G401 (cell line): ENCODE results near the gene ERBB4. TPM values are rescaled to one million over a fixed set of nuclear protein-coding genes. Genes with fewer than 3 reads are reported as not detected.
A peak's percentile ranks its signal among the peaks of the same experiment; 100 is the strongest.

Experiments used
- DNase-seq: peaks from one replicate; pipeline ENCODE4 v3.0.0-alpha.2; 2015; ENCODE audit warnings: low spot score
- in situ Hi-C: cut with HindIII; loops from 2 replicates; pipeline ENCODE4 v1.10.0; 2016; ENCODE audit warnings: low sequenced_read_pairs, mixed read lengths
- total RNA-seq: library from RNA; depleted of rRNA; stranded (reverse); fragments of >200 nt; shearing (Covaris generic); gene quantifications from 2 replicates; pipeline ENCODE4 v1.2.3, GENCODE V29; 2014; rRNA removed

The ERBB4 gene
- not detected in 2 replicates for total RNA-seq

DNA sequence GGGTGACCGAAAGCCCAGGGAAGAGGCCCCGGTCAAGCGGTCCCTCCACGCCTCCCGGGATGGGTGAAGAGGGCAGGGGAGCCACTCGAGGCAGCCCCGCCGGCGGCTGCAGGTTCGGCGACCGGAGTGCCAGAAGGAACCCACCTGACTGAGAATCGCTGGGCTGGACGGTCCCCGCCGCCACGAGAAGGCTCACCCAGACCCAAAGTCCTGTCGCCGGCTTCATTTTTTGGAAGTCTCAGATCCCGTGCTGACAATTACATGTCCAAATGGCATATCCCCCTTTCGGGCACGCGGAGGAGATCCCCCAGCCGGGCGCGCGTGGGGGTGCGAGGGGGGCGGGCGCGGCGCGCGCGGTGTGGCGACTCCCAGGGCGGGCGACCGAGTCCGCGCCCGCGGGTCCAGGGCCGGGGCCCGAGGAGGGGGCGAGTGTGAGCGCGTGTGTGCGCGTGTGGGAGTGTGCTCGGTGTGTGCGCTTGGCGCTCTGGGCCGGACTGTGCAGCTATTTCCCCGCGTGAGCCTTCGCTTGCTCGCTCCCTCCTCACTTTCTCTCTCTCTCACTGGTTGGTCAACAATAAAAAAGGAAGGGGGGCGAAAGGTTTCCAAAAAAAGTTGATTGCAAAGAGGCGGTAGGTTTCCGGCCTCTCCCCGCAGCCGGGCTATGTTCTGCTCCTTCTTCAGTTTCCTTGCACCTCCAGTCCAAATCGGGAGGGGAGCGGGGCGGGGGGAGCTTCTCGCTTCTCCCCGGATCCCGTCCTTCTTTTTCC, at the start of gene ERBB4:
TSS of gene ERBB4 (minus strand) at position 498 of the 767 bp plus-strand sequence. CDS start at position 226, 272 bp downstream.
- DNase-seq, result peak; percentile 64
- in situ Hi-C loops, result no loop called here

DNA sequence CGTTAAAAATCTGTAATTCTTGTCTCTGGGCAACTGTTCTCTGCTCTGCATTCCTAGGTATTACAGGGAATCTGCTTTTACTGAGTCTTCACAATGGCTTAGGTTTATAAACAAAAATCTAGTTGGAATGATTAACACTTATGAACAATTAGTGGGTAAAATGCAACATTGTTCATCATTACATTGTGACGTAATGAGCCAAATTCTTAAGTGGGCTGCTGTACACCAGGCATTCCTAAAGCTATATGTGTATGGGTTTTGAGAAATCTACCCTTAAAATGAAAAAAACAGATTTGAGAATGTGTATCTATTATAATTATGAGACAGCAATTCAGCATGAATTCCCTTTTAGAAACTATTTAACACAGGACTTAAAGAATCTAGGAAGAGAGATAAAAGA, 41.5 kb upstream of the ERBB4 start:
- no peak for DNase-seq
- in situ Hi-C loops, result no loop called here

DNA sequence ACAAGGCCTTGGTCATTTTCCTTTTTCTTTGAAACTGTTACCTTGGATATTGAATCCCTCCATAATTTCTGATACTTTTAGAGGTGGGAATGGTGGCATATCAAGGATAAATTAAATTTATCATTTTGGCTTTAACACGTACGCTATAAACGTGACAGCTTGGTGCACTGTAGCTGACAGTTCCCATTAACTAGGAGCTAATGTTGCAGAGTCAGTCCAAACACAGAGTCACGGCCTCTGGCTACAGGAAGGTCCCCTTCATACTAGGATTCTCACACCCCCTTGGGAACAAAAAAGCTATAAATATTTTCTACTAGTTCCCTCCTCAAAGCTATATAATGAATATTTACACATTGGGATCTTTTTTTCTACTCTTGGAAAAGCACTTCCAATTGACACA, 17.7 kb upstream of the ERBB4 start:
- DNase-seq, result no peak
- in situ Hi-C loops, result no loop called here

DNA sequence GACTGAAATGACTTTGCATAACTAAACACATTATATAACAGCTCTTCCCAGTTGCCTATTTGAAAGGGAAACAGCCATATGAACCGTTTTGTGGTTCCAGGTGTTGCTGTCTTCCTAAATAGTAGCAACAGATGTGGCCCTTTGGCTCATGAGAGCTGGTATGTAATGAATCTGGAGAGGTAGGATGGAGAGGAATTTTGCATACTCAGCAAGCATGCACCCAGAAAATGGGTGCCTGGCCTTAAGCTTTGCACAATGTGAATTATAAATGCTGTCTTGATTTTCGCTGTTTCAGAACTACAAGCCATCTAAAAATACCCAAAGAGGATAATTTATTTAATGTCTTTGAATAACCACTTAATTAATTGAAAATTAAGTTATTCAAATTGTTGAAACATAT, 15.6 kb upstream of the ERBB4 start:
- no peak for DNase-seq
- in situ Hi-C loops, result no loop called here

DNA sequence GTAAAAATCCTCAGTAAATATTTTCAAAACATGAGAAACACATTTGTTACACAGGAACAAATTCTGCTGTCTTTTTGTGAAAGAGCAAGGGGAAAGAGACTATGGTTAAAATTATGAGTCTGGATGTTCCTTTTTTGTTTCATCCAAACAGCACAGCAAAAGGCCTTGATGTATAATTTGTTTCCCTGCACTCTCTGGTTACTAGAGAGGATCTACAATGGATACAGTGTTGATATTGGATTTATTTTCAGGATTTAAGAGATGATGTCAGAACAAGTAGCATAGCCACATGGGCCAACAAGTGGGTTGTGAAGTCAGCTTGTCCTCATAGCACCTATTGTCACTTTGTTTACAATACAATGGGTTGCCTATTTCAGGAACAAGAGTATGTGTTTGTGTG, 11.3 kb upstream of the ERBB4 start:
- no peak for DNase-seq
- in situ Hi-C loops, result no loop called here

DNA sequence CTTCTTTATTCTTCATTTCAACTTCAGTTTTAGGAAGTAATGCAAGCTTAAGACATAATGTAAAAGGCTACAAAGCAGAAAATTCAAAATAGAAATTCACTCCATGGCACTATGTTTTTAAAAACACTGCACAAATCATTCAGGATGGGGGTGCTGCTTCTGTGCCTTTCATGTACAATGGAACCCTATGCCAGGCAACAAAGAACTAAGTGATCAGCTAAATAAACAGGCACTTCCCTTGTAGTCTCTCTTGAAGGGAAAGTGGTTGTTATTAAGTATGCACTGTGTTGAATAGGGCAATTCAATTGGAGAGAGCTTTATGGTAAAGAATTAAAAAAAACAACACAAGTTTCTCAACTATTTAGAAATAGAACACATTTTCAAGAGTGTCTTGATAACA, 10.9 kb upstream of the ERBB4 start:
- no peak for DNase-seq
- in situ Hi-C loops, result no loop called here

DNA sequence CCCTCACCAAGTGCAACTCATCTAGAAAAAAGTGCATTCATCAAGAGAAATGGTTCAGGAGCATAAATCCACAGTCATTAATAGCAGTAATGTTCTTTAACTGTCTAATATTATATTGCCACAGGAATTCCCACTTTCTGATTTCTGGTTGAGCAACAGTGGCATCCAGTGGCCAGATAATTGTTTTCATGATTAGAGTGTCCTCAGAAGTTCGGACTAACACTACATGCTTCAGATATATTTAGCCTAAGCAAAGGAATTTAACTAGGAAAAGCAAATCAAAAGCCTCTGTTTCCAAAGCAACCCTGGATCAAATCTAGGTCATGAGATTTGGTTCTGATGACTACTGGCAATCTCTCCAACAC, 9.8 kb upstream of the ERBB4 start:
- DNase-seq, result no peak
- in situ Hi-C loops, result no loop called here

DNA sequence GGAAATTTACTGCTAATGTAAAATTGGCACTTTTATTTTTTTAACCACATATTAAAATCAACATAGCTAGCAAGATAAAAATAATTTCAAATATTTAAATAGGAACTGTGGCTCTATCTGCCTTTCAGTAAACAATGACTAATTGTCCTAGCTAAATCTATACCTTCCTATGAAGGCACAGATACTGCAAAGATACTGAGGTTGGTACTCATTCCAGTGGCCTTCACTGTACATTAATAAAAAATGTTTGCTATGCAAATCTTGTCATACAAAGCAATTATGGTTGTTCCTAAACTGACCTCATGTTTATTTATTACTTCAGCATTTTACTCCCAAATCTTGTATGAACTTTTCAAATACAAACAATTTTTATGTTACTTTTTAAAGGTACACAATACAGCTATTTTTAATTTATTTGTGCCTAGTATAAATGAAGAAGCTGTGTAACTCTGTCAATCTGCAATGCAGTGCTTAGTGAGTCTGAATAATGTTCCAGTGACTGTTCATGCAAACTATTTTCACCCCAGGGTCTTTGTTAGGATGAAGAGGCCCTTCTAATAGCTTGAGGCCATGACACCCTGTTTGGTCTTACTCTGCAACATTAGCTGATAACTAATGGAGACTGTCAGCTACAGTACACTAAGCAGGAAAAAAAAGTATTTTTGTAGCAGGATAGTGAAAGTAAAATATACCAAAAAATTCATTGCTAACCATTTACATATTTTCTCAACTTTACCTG, 9.3 kb upstream of the ERBB4 start:
- no peak for DNase-seq
- in situ Hi-C loops, result no loop called here

DNA sequence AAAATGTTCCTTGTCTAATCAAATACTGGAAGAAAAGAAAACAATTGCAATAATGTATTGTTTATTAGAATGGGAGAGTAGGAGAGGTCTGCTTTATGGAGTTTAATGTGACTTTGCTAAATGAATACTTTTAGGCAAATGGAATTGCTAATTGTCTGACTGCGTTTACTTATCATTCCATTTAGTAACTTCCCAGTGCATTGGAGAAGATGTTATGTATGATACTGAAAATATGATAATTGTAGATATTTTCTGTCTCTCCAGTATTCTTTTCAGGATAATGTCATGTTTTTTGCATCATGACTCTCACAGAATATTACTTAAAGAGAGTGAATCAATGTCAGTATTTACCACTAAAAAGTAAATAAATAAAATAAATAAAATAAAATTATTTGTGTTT, 8.1 kb upstream of the ERBB4 start:
- DNase-seq, result no peak
- in situ Hi-C loops, result no loop called here

DNA sequence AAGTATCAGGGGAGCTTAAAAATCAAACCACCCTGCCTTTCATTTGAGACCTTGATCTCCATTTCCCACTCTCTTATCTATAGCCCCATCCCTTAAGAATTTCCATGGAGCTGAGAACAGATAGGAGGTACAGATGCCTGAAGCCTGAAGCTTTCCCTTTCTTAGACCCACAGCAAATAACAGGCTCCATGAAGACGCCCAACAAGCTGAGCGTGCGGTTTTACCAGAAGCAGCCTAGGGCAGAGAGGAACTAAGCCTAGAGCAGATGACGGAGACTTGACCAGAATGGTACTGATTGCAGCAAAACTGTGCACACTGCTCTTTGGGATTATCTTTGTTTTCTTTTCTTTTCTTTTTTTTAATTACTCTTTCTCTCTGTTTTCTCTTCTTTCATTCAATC, 1.7 kb upstream of the ERBB4 start:
- in situ Hi-C loops, result no loop called here
- DNase-seq, result no peak

DNA sequence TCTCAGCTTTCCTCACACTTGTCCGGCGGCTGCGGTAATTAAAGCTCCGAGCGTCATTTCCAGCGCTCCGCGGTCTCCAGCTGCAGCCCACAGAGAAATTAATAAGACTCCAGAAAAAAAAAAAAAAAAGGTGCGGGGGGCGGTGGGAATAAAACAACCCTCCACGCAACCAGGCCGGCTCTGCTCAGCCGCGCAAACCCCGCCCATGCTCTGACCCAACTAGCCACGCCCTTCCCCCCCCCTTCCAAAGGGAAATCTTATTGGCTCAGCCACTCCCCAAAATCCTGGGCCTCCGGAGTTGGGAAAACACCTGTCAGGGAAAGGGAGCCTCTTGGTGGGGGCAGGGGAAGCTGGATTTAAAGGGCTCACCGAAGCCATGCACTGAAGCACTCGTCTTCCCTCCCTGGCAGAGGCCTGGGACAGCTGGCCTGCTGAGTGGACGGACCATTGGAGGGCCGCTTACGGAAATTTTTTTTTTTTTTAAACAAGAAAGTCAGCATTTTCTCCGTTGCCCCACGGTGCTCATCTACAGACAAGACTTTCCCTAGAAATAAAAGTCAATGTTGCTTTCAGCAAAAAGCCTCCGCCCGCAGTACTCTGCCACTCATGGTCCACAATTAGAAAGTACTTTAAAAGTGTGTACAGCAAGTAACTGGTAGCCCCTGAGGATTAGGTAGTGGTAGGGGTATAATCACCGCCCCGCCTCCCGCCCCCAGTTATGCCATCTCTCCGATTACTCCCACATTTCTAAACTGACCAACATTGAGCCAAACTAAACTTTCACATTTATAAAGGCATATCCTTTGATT, 674 bp upstream of the ERBB4 start:
- in situ Hi-C loops, result no loop called here
- peak; percentile 84 for DNase-seq

DNA sequence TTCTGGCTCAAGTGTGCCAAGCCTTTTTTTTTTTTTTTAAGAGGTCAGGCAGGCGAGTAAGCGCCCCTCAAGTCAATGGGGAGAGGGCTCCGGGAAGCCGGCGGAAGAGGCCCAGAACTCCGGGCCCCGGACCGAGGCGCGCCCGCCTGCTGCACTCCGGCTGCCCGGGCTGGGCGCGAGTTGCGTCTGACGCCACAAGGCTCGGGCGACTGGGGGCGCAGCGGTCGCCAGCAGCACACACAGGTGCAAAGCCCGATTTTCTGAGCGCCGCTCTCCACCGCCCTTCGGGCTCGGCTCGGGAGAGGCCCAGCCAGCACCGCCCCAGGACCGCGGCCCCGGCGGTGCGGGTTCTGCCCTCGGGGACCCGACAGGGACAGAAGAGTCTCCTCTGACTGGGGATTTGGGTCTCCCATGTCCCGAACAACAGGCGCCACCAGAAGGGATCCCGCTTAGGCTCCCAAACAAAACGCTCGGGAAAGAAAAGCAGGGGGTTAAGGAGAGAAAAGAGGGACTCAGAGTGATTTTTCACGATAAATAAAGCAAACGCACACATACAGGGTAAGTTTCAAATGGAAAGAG, 787 bp downstream of the ERBB4 start:
- DNase-seq, result peak; percentile 41
- in situ Hi-C loops, result no loop called here

DNA sequence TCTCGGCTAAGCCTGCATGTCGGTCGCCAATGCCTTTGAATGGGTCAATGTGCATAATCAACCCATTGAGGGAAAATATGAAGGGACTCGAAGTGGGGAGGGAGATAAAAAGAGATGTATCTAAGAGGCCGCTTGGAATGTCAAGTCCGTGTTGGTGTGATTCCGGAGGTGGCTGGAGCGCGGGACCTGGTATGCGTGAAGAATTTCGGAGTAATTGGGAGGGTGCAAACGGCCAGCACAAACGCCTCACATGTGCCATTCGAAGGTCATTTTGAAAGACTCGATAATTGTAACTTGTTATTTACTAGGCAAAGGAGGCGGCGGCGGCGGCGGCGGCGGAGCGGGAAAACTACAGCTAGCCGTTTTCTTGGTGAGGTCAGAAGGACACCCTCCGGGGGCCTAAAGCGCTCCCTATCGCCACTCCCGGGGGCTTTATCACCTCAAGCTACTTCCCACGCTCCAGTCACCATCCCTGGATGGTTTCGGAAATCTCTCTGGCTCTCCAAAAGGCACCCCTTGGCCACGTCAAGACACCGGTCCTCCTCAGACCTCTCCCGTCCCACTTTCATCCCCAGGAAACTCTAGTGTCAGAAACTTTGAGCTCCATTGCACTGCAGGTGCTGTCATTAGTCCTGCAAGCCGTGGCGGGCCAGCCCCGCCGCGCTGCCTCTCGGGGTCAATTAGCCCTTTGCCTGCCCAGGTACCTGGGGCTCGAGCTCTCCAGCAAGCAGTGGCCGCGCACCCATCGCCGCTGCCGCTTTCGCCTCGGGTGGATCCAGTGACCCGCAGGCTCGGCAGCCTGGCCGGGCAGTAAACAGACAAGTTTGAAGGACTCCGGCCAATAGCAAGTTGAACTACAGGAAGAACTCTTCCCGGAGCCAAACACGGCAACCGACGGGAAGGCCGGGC, 1.5 kb downstream of the ERBB4 start:
- peak; percentile 45 for DNase-seq
- in situ Hi-C loops, result no loop called here

DNA sequence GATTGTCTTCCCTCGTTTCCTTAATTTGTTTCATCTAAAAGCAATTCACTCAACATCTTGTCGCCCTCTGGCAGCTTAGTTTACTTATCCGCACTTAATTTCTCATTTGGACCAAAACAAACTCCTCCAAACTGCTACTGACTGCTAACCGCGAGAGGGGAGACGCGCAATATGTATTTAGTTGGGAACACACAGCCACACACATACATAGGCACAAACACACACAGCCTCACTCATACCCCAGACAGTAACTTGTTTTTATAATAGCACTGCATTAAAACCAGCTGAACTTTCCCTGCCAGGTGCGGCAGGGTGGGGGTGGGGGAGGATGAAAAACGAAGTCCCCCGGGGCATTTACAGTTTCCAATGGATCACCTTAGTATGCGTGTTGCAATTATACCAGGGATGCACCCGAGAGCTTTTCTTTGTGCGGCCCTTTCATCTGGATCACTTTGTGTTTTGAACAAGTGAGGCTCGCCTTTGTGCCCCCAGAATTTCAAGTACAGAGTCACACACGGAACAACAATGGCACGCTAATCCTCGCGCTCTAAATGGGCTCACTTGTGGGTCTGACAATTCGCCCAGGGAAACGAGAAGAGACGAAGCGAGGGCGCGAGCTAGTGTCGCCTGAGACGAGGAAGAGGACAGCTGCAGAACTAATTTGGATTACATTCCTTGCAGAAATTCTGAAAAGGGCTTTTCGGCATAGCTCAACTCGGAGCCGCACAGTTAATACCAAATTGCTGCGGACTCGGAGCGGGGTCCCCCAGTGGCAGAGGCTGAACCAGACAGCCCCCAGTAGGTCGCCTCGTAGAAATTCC, 2.4 kb downstream of the ERBB4 start:
- DNase-seq, result peak; percentile 66
- in situ Hi-C loops, result no loop called here

DNA sequence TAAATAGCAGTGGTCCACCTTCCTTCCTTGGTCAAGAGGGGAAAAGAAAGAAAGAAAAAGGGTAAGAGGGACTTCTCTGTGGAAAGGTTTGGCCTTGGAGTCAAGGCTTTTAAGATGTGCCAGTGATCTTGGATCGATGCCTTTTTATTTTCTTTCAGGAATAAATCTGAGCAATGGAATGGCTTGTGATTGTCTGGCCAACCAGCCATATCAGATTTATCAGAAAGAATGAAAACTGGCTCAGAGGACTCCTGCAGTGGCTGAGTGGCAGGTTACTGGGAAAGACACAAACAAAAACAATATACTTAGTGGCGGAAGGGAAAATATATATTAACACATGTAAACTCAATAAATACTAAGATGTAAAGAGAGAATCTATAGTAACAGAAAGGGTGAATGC, 4.3 kb downstream of the ERBB4 start:
- DNase-seq, result no peak
- in situ Hi-C loops, result no loop called here

DNA sequence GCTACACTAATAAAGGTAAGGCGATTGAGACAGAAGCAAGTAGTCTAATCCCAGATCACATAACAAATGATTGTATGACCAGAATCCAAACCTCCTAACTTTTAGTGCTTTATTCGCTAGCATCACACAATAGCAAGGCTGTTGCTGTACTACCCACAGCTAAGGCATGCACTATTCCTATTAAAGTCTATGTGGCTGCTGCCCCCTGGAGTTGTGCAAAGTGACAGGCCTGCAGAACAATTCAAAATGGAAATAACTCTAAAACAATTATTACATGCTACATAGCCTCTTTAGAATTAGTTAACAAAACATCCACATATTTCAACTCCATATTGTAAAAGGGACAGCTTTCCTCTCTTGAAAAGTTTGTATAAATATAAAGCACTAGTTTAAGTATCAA, 6.0 kb downstream of the ERBB4 start:
- no peak for DNase-seq
- in situ Hi-C loops, result no loop called here

DNA sequence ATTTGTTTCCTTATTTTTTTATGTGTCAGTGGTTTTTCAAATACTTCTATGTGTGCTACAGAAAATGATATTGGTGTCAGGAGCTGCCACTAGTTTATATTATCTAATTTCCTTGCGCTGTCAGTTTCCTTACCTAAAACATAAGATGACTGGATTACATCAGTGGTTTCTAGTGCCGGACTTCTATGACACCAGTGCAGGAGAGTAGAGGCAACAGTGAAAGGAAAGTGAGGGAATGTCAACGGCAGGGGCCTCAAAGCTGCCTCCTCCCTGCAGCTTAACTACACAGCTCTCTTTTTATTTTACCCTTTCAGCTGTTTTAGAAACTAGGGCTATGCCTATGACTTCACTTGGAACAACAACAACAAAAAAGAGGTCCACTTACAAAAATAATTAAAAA, 6.5 kb downstream of the ERBB4 start:
- in situ Hi-C loops, result no loop called here
- no peak for DNase-seq

DNA sequence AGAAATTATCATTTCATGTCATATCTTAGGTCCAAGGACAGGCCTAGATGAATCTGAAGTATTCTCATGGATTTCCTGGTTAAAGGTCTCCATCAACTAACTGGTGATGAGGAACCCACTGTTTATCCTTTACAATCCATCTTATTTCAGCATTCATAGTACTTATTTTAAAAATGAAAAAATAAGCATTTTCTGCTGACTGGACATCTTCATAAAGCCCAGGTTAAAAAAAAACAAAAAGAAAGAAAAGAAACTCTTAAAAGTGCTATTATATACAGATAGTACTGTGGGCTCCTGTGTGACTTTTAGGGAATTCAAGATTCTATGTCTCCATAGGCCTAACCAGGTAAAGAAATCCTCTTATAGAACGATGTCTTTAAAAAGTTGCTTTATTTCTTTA, 7.1 kb downstream of the ERBB4 start:
- no peak for DNase-seq
- in situ Hi-C loops, result no loop called here
